Measurements from ENCODE around the gene KIAA1549.

KIAA1549 gene

DNA sequence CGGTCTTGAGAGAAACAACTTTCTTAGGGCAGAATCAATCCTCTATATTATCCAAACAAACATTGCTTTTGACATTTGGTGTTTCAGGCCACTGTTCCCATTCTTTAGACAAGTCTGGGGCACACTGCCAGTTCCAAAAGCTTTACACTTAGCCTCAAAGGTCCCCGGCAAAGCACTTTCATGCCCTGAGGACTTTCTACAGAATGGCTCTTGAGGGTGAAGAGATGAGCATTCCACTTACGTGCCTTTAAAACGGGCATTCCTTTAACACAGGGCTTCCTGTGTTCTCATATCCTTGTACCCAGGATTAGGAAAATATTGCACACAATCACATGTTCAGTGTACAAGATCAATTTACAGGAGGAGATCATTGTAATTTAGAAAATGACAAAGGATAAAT is 196.5 kb downstream of the KIAA1549 start:
- Histone ChIP-seq H3K9ac (ENCODE audit: low read length) (no peak overlapping the region), H3K27ac (ENCODE audit: low read depth, low read length) (no peak overlapping the region), H3K4me1 (ENCODE audit: control insufficient read depth, insufficient read depth, low read length) (peaks cover 5% of the 10 kb centered on the region), H3K36me3 (ENCODE audit: control insufficient read depth, insufficient read depth, low read length) (no peaks in the 10 kb centered on the region), H3K27me3 (ENCODE audit: control insufficient read depth, insufficient read depth, low read length) (no peaks in the 10 kb centered on the region), H3K9me3 (ENCODE audit: control insufficient read depth, insufficient read depth, low read depth, low read length) (peaks cover 9% of the 10 kb centered on the region), H3K4me3 (ENCODE audit: low read depth, low read length) (no peak overlapping the region)

Data from HUES6 (cell line).